Activated CD8-positive, alpha-beta memory T cell treated with anti-CD3 and anti-CD28 coated beads, Interleukin-2, amount 50 U/mL, for 4 hours (primary cell): ENCODE measurements around the gene GUCY1A1.
"Not testable (repeated sequence)": the region's sequence is repeated elsewhere in the genome, so short reads cannot be mapped to it uniquely, and the experiment has no call there.

Source experiments
- DNase-seq: peaks from one replicate; pipeline ENCODE4 v3.0.0-alpha.2; 2020

The GUCY1A1 gene

GRCh38 chr4:155666344-155667221 is at the start of gene GUCY1A1:
TSS of gene GUCY1A1 (plus strand) at chr4:155666848. CDS start at chr4:155696868, 30,020 bp downstream.
- DNase-seq = no peak

GRCh38 chr4:155617296-155617695 is 49.4 kb upstream of the GUCY1A1 start:
- DNase-seq = no peak

- DNase-seq = no peak
Measured at GRCh38 chr4:155618183-155618838, 48.3 kb upstream of the GUCY1A1 start.

- no peak for DNase-seq
Measured at GRCh38 chr4:155620637-155621036, 46.0 kb upstream of the GUCY1A1 start.

- no peak for DNase-seq
Measured at GRCh38 chr4:155624478-155624877, 42.2 kb upstream of the GUCY1A1 start.

- no peak for DNase-seq
Measured at GRCh38 chr4:155626561-155626960, 40.1 kb upstream of the GUCY1A1 start.

- no peak for DNase-seq
Measured at GRCh38 chr4:155629183-155629825, 37.3 kb upstream of the GUCY1A1 start.

GRCh38 chr4:155629956-155630355 is 36.7 kb upstream of the GUCY1A1 start:
- no peak for DNase-seq

GRCh38 chr4:155632310-155632840 is 34.3 kb upstream of the GUCY1A1 start:
- no peak for DNase-seq

- DNase-seq = no peak
Measured at GRCh38 chr4:155638195-155638965, 28.3 kb upstream of the GUCY1A1 start.

- DNase-seq = no peak
Measured at GRCh38 chr4:155639704-155640523, 26.7 kb upstream of the GUCY1A1 start.

GRCh38 chr4:155640751-155641150 is 25.9 kb upstream of the GUCY1A1 start:
- DNase-seq = no peak

GRCh38 chr4:155643087-155643486 is 23.6 kb upstream of the GUCY1A1 start:
- DNase-seq = no peak

GRCh38 chr4:155646001-155646400 is 20.6 kb upstream of the GUCY1A1 start:
- no peak for DNase-seq

GRCh38 chr4:155650785-155651184 is 15.9 kb upstream of the GUCY1A1 start:
- not testable (repeated sequence) for DNase-seq

GRCh38 chr4:155653052-155653451 is 13.6 kb upstream of the GUCY1A1 start:
- DNase-seq = no peak

GRCh38 chr4:155656025-155656424 is 10.6 kb upstream of the GUCY1A1 start:
- no peak for DNase-seq

GRCh38 chr4:155657169-155657568 is 9.5 kb upstream of the GUCY1A1 start:
- no peak for DNase-seq

GRCh38 chr4:155657985-155658680 is 8.5 kb upstream of the GUCY1A1 start:
- no peak for DNase-seq

- no peak for DNase-seq
Measured at GRCh38 chr4:155658681-155659064, 8.0 kb upstream of the GUCY1A1 start.

GRCh38 chr4:155659176-155659575 is 7.5 kb upstream of the GUCY1A1 start:
- DNase-seq = no peak
